OCI-LY1 (cell line): ENCODE results near the gene TRIP10.

ENCODE experiments used
- CTCF ChIP-seq: fragments of 200-600 bp; sonication (generic), shearing (Covaris generic); IDR thresholded peaks from 2 replicates; pipeline ENCODE4 v1.5.1; 2017; ENCODE audit warnings: mild to moderate bottlenecking, antibody characterized with exemption, low read length, moderate library complexity, mixed read lengths
- EZH2 ChIP-seq: fragments of 200-600 bp; sonication (generic), shearing (Covaris generic); IDR thresholded peaks from 2 replicates; pipeline ENCODE4 v1.8.0; 2017; ENCODE audit warnings: borderline replicate concordance, mixed run types, mild to moderate bottlenecking, antibody characterized with exemption, low read length, moderate library complexity, mixed read lengths

GRCh38 chr19:6711078-6711361 is 28.5 kb upstream of the TRIP10 start:
- no peak for TF ChIP-seq CTCF
- no peak for TF ChIP-seq EZH2
